HuH-7.5 (cell line): ENCODE measurements around the gene HEATR5A.

Experiments used
- DNase-seq: peaks from one replicate; pipeline ENCODE4 v3.0.0; 2011; ENCODE audit warnings: low spot score

HEATR5A gene

GRCh38 chr14:31425905-31426304 is 5.6 kb upstream of the HEATR5A start:
- DNase-seq, result no peak

GRCh38 chr14:31421200-31421599 is 850 bp upstream of the HEATR5A start:
- DNase-seq, result no peak

DNA sequence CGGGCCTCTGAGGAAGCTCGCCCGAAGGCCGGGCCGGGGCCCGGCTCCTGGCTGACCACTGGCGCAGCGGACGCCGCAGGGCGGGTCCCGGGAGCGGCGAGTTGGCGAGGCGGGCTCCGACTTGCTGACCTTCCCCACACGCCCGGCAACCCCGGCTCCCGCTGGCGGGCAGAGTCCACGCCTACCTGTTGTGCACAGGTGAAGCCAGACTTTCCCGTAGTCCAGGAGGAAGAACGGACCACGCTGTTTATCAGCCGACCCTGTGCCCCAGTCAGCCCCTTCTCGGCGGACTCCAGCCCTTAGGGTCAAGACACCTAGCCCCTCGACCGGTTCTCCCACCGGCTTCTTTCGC is 407 bp downstream of the HEATR5A start:
- DNase-seq, result peak; percentile 99

DNA sequence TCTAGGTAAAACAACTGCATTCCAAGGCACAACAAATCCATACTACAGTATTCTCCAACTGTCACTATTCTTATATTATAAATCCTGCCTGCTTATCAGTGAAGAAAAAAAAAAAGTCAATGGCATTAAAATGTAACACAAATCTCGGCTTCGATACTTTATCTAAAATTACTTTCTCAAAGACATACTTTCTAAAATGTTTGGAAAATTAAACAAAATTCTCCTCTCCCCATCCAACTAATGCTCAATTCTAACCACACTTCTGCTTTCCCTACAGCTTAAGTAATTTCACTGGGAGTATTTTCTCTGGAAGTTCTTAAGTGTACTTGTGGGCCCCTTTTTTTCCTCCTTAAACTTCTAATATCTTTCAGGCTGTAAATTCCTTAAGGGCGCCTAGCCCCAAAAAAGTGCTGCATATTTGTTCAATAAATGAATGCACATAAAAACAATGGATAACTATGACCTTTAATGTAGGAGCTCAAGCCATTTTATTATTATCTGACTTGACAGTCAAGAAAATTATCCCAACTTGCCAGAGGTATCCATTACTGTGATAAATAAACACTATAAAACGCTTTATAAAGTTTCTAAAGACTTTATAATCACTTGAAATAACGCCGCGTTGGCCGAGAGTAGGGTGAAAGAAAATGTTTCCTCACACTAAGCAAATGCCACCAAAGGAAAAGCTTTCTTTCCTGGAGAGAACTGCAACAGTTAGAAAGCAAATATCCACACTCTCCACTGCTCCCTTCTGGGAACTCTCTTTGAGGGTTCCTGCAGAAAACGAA is 977 bp downstream of the HEATR5A start:
- DNase-seq, result no peak

DNA sequence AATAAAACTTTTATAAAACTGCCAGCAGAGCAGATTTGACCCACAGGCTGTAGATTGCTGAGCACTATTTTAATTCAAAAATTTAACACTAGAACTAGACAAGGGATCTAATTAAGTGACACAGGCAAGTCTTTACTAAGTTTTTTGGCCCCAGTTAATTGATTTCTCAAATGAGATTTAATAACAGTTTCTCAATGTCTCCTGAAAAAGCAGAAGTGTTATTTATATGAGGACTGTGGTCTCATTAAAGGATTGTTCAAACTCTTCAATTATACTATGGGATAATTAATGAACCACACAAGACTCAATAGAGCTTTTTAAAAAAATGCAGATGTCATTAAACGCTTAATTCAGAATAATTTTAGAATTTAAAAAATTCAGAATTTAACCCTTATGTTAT is 1.9 kb downstream of the HEATR5A start:
- DNase-seq, result no peak

- no peak for DNase-seq
Observed at GRCh38 chr14:31414190-31414833, 6.0 kb downstream of the HEATR5A start.

DNA sequence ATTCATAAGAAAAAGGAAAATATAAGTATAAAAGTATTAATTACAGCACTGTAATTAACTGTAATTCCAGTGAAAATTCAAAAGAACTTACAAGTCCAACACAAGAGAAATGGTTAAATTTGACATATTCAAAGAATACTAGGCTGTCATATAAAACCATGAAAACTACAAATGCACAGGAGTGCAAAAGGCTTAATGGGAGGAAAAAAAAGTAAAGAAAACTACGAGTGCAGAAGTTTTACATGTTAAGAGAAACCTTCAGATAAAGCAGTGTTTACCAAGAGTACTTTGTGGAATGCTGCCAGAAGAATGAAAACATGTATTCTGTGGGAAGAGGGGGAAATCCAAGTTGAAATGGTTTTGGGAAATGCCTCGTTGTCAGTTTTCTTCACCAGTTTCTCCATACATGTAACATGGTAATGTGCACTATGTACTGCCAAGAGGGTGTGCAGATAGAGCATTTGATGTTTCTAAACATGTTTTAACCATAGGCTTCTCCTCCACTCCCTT is 9.1 kb downstream of the HEATR5A start:
- no peak for DNase-seq

DNA sequence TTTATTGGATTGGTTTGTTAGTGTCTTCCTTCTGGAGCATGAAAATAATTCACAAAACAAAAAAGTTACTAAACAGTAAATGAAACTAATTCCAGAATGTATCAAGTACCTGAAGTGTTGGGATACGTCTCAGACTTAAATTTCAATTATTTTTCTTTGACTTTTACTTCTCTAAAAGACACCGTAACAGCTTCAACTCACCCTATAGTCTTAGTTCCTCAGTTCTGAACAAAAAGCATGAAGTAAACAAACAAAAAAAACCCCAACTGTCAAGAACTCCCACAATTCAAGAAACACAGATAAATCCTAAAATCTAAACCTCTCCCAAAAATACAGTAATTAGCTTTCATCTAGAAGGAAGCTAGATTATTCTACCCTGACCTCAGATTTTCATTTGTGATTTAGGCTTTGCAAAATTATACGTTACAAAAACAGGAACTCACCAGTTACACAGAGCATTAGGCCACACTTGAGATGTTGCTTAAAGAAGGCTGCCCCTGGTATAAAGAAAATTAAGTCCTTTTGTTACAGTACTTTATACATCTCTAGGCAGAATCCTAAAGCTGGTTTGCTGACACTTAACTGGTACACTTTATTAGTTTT is 10.2 kb downstream of the HEATR5A start:
- no peak for DNase-seq

DNA sequence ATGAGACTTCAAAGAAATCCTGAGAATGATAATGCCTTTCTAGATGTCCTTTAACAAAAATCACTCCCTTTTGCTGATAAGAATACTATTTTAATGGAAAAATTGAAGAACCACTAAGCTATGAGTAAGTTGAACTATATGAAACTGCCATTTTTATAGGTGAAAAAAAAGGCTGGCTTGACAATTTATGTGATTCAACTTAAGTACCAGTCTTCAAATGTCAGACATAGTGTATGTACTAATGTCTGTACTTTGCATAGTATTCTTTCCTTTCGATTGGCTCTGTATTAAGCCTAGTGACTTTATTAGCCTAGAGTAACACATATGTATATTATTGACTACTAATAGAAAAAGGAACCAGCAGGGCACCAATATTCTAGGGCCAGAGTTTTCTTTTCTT is 11.9 kb downstream of the HEATR5A start:
- no peak for DNase-seq

GRCh38 chr14:31405599-31406232 is 14.6 kb downstream of the HEATR5A start:
- peak; percentile 64 for DNase-seq

DNA sequence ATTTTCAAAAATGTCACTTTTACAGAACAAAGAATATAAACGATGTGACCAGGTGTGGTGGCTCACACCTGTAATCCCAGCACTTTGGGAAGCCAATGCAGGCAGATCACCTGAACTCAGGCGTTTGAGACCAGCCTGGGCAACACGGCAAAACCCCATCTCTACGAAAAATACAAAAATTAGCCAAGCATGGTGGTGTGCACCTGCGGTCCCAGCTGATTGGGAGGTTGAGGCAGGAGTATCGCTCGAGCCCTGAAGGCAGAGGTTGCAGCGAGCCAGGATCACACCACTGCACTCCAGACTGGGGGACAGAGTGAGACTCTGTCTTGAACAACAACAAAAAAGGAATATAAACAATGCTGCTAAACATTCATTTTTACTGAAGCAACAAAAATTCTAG is 15.2 kb downstream of the HEATR5A start:
- no peak for DNase-seq

- DNase-seq, result no peak
Observed at GRCh38 chr14:31403707-31404106, 16.6 kb downstream of the HEATR5A start.

DNA sequence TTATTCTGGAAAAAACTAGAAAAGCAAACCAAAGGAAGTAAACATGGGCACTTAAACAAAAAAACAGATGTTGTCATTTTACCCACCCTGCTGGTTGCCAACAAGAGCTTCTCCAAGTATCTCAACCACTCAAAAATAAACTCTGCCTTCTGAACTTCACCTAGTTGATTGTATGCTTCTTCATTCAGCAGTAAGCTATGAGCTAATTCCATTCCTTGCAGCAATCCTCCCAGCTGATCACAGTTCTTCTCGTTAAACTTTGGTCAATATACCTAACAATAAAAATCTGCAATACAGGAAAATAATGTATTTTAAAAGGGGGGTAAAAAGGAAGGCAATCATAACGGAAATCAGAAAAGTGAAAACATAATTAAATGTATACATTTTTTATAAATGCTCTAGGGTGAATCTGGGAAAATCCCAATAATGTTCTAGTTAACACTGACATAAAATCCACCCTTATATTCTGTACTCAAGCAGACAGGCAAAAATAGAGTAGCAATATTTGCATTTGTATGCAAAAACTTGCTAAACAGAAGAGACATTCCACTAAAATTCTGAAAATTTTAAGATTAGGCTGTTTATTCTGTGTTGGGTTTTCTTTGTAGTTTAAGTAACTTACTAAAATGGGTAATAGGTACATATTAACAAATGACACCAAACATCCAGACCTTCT is 17.4 kb downstream of the HEATR5A start:
- no peak for DNase-seq

DNA sequence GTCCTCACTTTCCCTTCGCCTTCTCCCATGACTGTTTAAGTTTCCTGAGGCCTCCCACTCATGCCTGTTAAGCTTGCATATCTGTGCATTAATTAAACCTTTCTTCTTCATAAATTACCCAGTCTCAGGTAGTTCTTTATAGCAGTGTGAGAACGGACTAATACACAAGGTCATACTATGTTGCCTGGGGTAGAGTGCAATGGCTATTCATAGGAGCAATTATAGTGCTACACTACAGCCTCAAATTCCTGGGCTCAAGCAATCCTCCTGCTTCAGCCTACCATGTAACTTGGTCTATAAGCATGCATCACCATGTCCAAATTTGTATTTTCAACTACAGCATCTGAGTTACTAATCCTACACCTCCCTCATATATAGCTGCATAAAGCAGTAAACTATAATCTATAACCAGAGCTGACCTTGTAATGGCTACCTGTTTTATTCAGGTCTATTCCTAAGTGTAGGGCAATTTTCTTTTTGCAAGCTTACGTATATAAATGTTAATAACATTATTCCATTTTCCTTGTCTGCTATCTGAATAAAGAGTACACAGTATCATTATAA is 18.9 kb downstream of the HEATR5A start:
- DNase-seq, result no peak

GRCh38 chr14:31400031-31400638 is 20.2 kb downstream of the HEATR5A start:
- DNase-seq, result no peak

GRCh38 chr14:31395572-31396205 is 24.7 kb downstream of the HEATR5A start:
- no peak for DNase-seq

DNA sequence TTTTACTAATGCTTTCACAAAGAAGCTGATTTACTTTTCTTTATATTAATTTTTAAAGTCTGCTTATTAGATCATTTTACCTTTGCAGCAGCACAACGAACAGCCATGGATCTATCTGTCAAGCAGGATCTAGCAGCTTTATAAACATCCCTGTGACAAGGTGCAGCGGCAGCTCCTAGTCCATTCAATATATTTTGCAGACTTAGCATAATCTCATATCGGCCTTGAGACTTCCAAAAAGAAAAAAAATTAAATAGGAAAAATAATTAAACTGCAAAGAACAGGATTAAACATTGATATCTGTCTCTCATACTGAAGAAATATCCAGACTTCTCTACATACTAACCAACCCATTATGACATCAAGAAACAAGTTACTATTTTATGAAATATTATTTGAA is 25.2 kb downstream of the HEATR5A start:
- no peak for DNase-seq

DNA sequence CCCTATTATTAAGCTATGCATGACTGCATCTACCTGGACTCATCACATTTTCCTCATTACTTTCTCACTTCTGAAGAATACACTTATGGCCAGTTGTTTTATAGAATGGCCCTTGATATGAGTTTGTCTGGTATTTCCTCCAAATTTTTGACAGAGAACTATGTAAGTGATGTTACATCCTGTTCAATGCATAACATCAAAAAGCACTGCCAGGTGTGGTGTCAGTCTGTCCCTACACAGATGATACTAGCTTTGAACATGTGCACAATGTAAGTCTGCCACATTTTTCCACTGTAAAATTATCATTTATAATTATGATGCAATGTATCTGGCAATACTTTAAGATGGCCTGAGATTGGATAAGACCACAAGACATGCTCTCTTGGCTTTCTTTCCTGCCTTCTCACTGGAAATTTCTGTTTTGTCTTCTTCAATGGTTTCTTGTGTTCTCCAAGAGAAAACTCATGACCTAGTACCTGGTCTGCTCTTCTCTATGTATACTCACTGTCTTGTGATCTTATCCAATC is 28.3 kb downstream of the HEATR5A start:
- no peak for DNase-seq

GRCh38 chr14:31391473-31391872 is 28.9 kb downstream of the HEATR5A start:
- DNase-seq, result no peak

- DNase-seq, result no peak
Observed at GRCh38 chr14:31389946-31390345, 30.4 kb downstream of the HEATR5A start.
